OCI-M2 (cell line): Measurements from ENCODE around the gene FAM83F.

Experiments
- DNase-seq: peaks from one replicate; lab custom pipeline; 2025; ENCODE audit not compliant: unreplicated experiment; lab: John Stamatoyannopoulos, UW

The FAM83F gene

GRCh38 chr22:39965748-39966147, 29.0 kb upstream of the FAM83F start:
- no peak for DNase-seq

- no peak for DNase-seq
Measured at GRCh38 chr22:39966470-39966869, 28.3 kb upstream of the FAM83F start.

- DNase-seq, result no peak
Measured at GRCh38 chr22:39967103-39967829, 27.5 kb upstream of the FAM83F start.

- no peak for DNase-seq
Measured at GRCh38 chr22:39967996-39968972, 26.5 kb upstream of the FAM83F start.

- no peak for DNase-seq
Measured at GRCh38 chr22:39970742-39971141, 24.0 kb upstream of the FAM83F start.

GRCh38 chr22:39972641-39973040, 22.1 kb upstream of the FAM83F start:
- no peak for DNase-seq

GRCh38 chr22:39973656-39974055, 21.1 kb upstream of the FAM83F start:
- no peak for DNase-seq

- DNase-seq, result no peak
Measured at GRCh38 chr22:39974065-39974464, 20.7 kb upstream of the FAM83F start.

GRCh38 chr22:39979048-39979447, 15.7 kb upstream of the FAM83F start:
- no peak for DNase-seq

GRCh38 chr22:39979458-39979857, 15.3 kb upstream of the FAM83F start:
- DNase-seq, result no peak

GRCh38 chr22:39980596-39980995, 14.2 kb upstream of the FAM83F start:
- no peak for DNase-seq

- DNase-seq, result no peak
Measured at GRCh38 chr22:39983346-39983745, 11.4 kb upstream of the FAM83F start.

GRCh38 chr22:39984006-39984405, 10.7 kb upstream of the FAM83F start:
- DNase-seq, result no peak

- no peak for DNase-seq
Measured at GRCh38 chr22:39984746-39985145, 10.0 kb upstream of the FAM83F start.

- no peak for DNase-seq
Measured at GRCh38 chr22:39985383-39986035, 9.2 kb upstream of the FAM83F start.

- DNase-seq, result no peak
Measured at GRCh38 chr22:39988386-39989114, 6.2 kb upstream of the FAM83F start.

- no peak for DNase-seq
Measured at GRCh38 chr22:39989633-39990032, 5.1 kb upstream of the FAM83F start.

- no peak for DNase-seq
Measured at GRCh38 chr22:39990686-39991085, 4.1 kb upstream of the FAM83F start.

- no peak for DNase-seq
Measured at GRCh38 chr22:39991159-39991860, 3.4 kb upstream of the FAM83F start.

- no peak for DNase-seq
Measured at GRCh38 chr22:39992088-39992826, 2.5 kb upstream of the FAM83F start.
